GM12878 (cell line): ENCODE measurements around the gene FUZ. TPM values are rescaled to one million over a fixed set of nuclear protein-coding genes. Genes with fewer than 3 reads are reported as not detected.
A peak's percentile ranks its signal among the peaks of the same experiment; 100 is the strongest.

Source experiments
- FOXK2 ChIP-seq: fragments of 450-650 bp; IDR thresholded peaks from 2 replicates; pipeline ENCODE4 v1.6.1; 2017; ENCODE audit warnings: mild to moderate bottlenecking, moderate library complexity
- PBX3 ChIP-seq: IDR thresholded peaks from 2 replicates; pipeline ENCODE4 v1.6.1; 2011; ENCODE audit warnings: mild to moderate bottlenecking, low read depth, low read length, moderate library complexity; ENCODE audit not compliant: insufficient replicate concordance
- PML ChIP-seq: IDR thresholded peaks from 2 replicates; pipeline ENCODE4 v1.6.1; 2012; ENCODE audit warnings: low read length, inconsistent platforms
- RUNX3 ChIP-seq: IDR thresholded peaks from 2 replicates; pipeline ENCODE4 v1.6.1; 2012; ENCODE audit warnings: low read length, inconsistent platforms
- SIX5 ChIP-seq: IDR thresholded peaks from 2 replicates; pipeline ENCODE4 v1.6.1; 2011; ENCODE audit warnings: mild to moderate bottlenecking, low read depth, low read length, moderate library complexity; ENCODE audit not compliant: severe bottlenecking
- SKIL ChIP-seq: fragments of 450-650 bp; IDR thresholded peaks from 2 replicates; pipeline ENCODE4 v1.6.1; 2017; ENCODE audit warnings: mild to moderate bottlenecking, low read depth, inconsistent platforms; ENCODE audit not compliant: poor library complexity, severe bottlenecking
- STAT3 ChIP-seq: IDR thresholded peaks from 2 replicates; pipeline ENCODE4 v1.6.1; 2011; ENCODE audit warnings: low read depth, low read length, improper control_type of control experiment
- polyA plus RNA-seq, 11 experiments: library from polyadenylated mRNA; depleted of rRNA in 4 of 11; unstranded in 6 of 11; stranded (reverse) in 5 of 11; fragments of >200 nt; fragmentation: Nextera tagmentation in 4 of 11; fragmentation: Illumina TruSeq in 1 of 11; extraction: Ambion mirVana in 4 of 11; extraction: Trizol in 1 of 11; gene quantifications; 1 replicate in 1 of 11; 2 replicates in 10 of 11; pipeline versions ENCODE4 v1.2.1 to v1.2.3, GENCODE V29; 2011 to 2016; ENCODE audit warnings: inconsistent platforms in 2 of 11, missing spikeins in 2 of 11, low read depth in 1 of 11
- total RNA-seq, 4 experiments: library from RNA; depleted of rRNA in 3 of 4; stranded (reverse); fragments of >200 nt in 3 of 4; fragmentation: Illumina TruSeq in 1 of 4; extraction: Trizol in 1 of 4; gene quantifications; 2 replicates each; pipeline versions ENCODE4 v1.2.1 to v1.2.3, GENCODE V29; 2013 to 2021

FUZ gene
- total and polyA plus RNA-seq, 10 of the 15 experiments (the other 5 are each of a cell fraction or from before 2014, with no cell fraction given): 0.18 to 11.5 (median 8.8) TPM

DNA sequence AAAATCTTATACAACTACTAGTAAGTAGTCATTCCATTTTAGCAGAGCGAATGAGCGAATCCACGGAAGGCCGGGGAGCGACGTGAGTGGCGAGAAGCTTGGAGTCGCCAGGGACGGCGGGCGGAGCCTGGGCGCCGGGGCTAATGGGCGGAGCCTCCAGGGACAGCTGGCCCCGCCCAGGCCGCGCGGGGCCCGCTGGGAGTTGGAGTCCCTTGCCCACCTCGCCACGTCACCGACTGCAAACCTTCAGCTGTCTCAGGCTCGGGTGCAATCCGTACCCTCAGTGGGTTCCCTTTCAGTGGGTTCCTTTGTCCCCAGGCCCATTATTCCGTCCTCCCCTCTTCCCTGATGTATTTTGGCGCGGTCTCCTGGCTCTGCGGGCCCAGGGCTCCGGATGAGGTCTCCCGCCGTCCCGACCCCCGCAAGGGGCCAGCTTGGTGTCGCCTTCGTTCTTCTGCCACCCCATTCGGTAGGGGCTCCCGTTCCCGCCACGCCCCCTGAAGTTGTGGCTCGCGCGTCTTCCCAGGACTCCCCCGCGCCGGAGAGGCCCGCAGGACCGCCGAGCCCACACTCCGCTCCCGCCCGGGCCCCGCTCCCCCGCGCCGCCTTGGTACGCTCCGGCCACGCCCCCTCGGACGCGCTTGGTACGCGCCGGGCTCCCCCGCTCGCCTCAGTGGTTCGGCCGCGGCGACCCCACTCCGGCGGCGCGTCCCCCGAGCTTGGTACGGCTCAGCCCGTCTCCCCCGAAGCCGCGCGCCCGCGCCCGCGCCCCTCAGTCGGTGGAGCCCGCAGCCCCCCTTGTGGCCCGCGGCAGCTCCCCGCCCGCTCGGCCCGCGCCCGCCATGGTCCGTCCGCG is 37.6 kb upstream of the FUZ start, which contains the start of gene PTOV1 (continued):
- TF ChIP-seq PBX3: no peak
- peak; percentile 47; the same call in 1 of the 2 replicates for TF ChIP-seq RUNX3
- TF ChIP-seq STAT3: no peak
- peak; percentile 96 for TF ChIP-seq FOXK2
- no peak for TF ChIP-seq SKIL
- peak; percentile 62; the same call in 1 of the 2 replicates for TF ChIP-seq PML
- peak; percentile 79 for TF ChIP-seq SIX5
- TF ChIP-seq, all 136 proteins: peak for 52
